Fibroblast of lung (primary cell): ENCODE data around the gene TNKS1BP1. TPM values are rescaled to one million over a fixed set of nuclear protein-coding genes. Genes with fewer than 3 reads are reported as not detected.

Experiments
- DNase-seq, 2 donors: peaks; one replicate each; pipeline versions ENCODE4 v3.0.0 to v3.0.0-alpha.2; 2010; ENCODE audit warnings: low read depth in 2 of 2
- H2AFZ ChIP-seq: 2 replicates; pipeline ENCODE4 v1.5.1; 2012; ENCODE audit warnings: low read length, control low read depth, inconsistent platforms
- H3K27ac ChIP-seq: 2 replicates; pipeline ENCODE4 v1.5.1; 2011; ENCODE audit warnings: low read length, control low read depth; ENCODE audit not compliant: insufficient read depth
- H3K27me3 ChIP-seq: 2 replicates; pipeline ENCODE4 v1.5.1; 2011; ENCODE audit warnings: mild to moderate bottlenecking, low read length; ENCODE audit not compliant: control insufficient read depth, insufficient read depth
- H3K36me3 ChIP-seq: 2 replicates; pipeline ENCODE4 v1.5.1; 2011; ENCODE audit warnings: low read length; ENCODE audit not compliant: control insufficient read depth, insufficient read depth
- H3K4me1 ChIP-seq: 2 replicates; pipeline ENCODE4 v1.5.1; 2011; ENCODE audit warnings: low read length; ENCODE audit not compliant: control insufficient read depth, insufficient read depth; ENCODE audit errors: extremely low read depth
- H3K4me2 ChIP-seq: 2 replicates; pipeline ENCODE4 v1.5.1; 2011; ENCODE audit warnings: low read length, control low read depth; ENCODE audit not compliant: insufficient read depth; ENCODE audit errors: extremely low read depth
- H3K4me3 ChIP-seq, 4 experiments: fragments of 200-600 bp in 1 of 4; sonication (generic) in 1 of 4; replicated peaks in 1 of 4; 2 replicates each; pipeline ENCODE4 v1.5.1; 2011 to 2016; ENCODE audit warnings: low read length in 4 of 4, low read depth in 3 of 4, mild to moderate bottlenecking in 3 of 4, control low read depth in 2 of 4, inconsistent platforms in 1 of 4, mixed read lengths in 1 of 4; ENCODE audit not compliant: insufficient read depth in 1 of 4; ENCODE audit errors: control extremely low read depth in 1 of 4
- H3K79me2 ChIP-seq: 2 replicates; pipeline ENCODE4 v1.5.1; 2012; ENCODE audit warnings: mild to moderate bottlenecking, low read length, inconsistent platforms; ENCODE audit not compliant: control insufficient read depth, insufficient read depth
- H3K9ac ChIP-seq: 2 replicates; pipeline ENCODE4 v1.5.1; 2011; ENCODE audit warnings: mild to moderate bottlenecking, low read length, control low read depth; ENCODE audit not compliant: insufficient read depth
- H3K9me3 ChIP-seq: 2 replicates; pipeline ENCODE4 v1.5.1; 2012; ENCODE audit warnings: low read depth, low read length; ENCODE audit not compliant: control insufficient read depth, insufficient read depth
- H4K20me1 ChIP-seq: 2 replicates; pipeline ENCODE4 v1.5.1; 2011; ENCODE audit warnings: low read length; ENCODE audit not compliant: control insufficient read depth, insufficient read depth; ENCODE audit errors: extremely low read depth
- CTCF ChIP-seq, 2 donors: IDR thresholded peaks in 1 of 2; conservative IDR thresholded peaks in 1 of 2; 1 replicate in 1 of 2; 2 replicates in 1 of 2; pipeline ENCODE4 v1.5.1; 2011 to 2012; ENCODE audit warnings: low read length in 2 of 2, control low read depth in 1 of 2, inconsistent platforms in 1 of 2, low read depth in 1 of 2, mild to moderate bottlenecking in 1 of 2
- EZH2 ChIP-seq: IDR thresholded peaks from 2 replicates; pipeline ENCODE4 v1.5.1; 2012; ENCODE audit warnings: low read length, control low read depth, mild to moderate bottlenecking; ENCODE audit errors: missing control alignments
- polyA plus RNA-seq, 2 donors: library from polyadenylated mRNA; depleted of rRNA in 1 of 2; stranded (reverse) in 1 of 2; unstranded in 1 of 2; fragments of >200 nt; gene quantifications; 2 replicates each; pipeline ENCODE4 v1.2.1, GENCODE V29; 2011 to 2012; ENCODE audit warnings: missing spikeins in 1 of 2
- total RNA-seq: library from RNA; depleted of rRNA; stranded (reverse); fragments of >200 nt; gene quantifications from 2 replicates; pipeline ENCODE4 v1.2.1, GENCODE V29; 2014

Gene TNKS1BP1
- total and polyA plus RNA-seq, 2 donors (not counting 1 experiment from before 2014, with no cell fraction given), result 70.2 to 111 TPM

- no peak for DNase-seq
- Histone ChIP-seq H2AFZ (no peak overlapping the region), H3K4me2 (no peak overlapping the region), H4K20me1 (no peaks in the 10 kb centered on the region), H3K9ac (no peak overlapping the region), H3K27me3 (peaks cover 11% of the 10 kb centered on the region), H3K79me2 (no peaks in the 10 kb centered on the region), H3K4me3 (no peak overlapping the region), H3K4me1 (no peaks in the 10 kb centered on the region), H3K9me3 (no peaks in the 10 kb centered on the region), H3K27ac (no peak overlapping the region), H3K36me3 (no peaks in the 10 kb centered on the region)
- TF ChIP-seq EZH2, result no peak
- TF ChIP-seq CTCF (conservative IDR thresholded peaks at IDR 0.05 in 1 of 2, IDR thresholded peaks at IDR 0.05 in 1 of 2; ENCODE audit: low read depth in 1 of 2, low read length in 2 of 2), result no peak
These were observed 19.1 kb upstream of the TNKS1BP1 start for GRCh38 chr11:57343825-57344224.

DNA sequence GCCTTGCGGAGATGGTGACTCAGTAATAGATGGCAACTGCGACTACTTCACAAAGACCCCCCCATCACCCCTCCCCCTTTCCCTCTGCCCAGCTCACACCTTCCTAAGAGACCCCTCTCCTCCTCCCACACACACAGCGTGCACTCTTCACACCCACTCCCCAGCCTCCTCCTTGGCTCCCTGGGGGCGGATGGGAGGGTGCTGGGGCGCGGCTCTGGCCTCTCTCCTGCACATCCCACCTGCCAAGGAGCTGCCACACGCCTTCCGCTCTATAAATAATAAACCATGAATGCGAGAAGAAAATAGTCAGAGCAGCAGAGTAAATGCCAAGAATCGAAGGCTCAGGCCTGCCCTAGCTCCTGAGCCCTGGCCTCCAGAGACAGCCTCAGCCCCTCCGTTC is 17.9 kb upstream of the TNKS1BP1 start:
- no peaks in the 10 kb centered on the region for H3K9me3 ChIP-seq
- H3K4me3 ChIP-seq, result no peak overlapping the region
- H3K79me2 ChIP-seq, result no peaks in the 10 kb centered on the region
- H4K20me1 ChIP-seq, result no peaks in the 10 kb centered on the region
- no peak overlapping the region for H2AFZ ChIP-seq
- H3K27ac ChIP-seq, result no peak overlapping the region
- peaks cover 16% of the 10 kb centered on the region for H3K27me3 ChIP-seq
- no peaks in the 10 kb centered on the region for H3K36me3 ChIP-seq
- no peak overlapping the region for H3K4me2 ChIP-seq
- H3K9ac ChIP-seq, result no peak overlapping the region
- DNase-seq, result no peak
- no peak for TF ChIP-seq EZH2
- TF ChIP-seq CTCF (conservative IDR thresholded peaks at IDR 0.05 in 1 of 2, IDR thresholded peaks at IDR 0.05 in 1 of 2; ENCODE audit: low read depth in 1 of 2, low read length in 2 of 2), result no peak
- no peaks in the 10 kb centered on the region for H3K4me1 ChIP-seq

GRCh38 chr11:57341250-57341808 is 16.6 kb upstream of the TNKS1BP1 start:
- Histone ChIP-seq H3K9me3 (no peaks in the 10 kb centered on the region), H3K4me2 (no peak overlapping the region), H3K36me3 (no peaks in the 10 kb centered on the region), H3K9ac (no peak overlapping the region), H4K20me1 (no peaks in the 10 kb centered on the region), H3K27ac (no peak overlapping the region), H3K79me2 (no peaks in the 10 kb centered on the region), H3K4me3 (no peak overlapping the region), H3K27me3 (peaks cover 16% of the 10 kb centered on the region), H3K4me1 (peaks cover under 1% of the 10 kb centered on the region), H2AFZ (no peak overlapping the region)
- TF ChIP-seq CTCF (conservative IDR thresholded peaks at IDR 0.05 in 1 of 2, IDR thresholded peaks at IDR 0.05 in 1 of 2; ENCODE audit: low read depth in 1 of 2, low read length in 2 of 2), result no peak
- no peak for TF ChIP-seq EZH2
- no peak for DNase-seq
